SK-N-MC (cell line): Measurements from ENCODE around the gene RACGAP1.

ENCODE experiments used
- DNase-seq: peaks from one replicate; pipeline ENCODE4 v3.0.0-alpha.2; 2011; ENCODE audit warnings: low read depth, low spot score
- H3K27ac ChIP-seq: fragments of 200-600 bp; sonication (generic); 2 replicates; pipeline ENCODE4 v1.5.1; 2016; ENCODE audit warnings: mixed run types
- H3K36me3 ChIP-seq: fragments of 200-600 bp; sonication (generic); 2 replicates; pipeline ENCODE4 v1.6.1; 2017; ENCODE audit warnings: antibody characterized with exemption, low read length, mixed read lengths; ENCODE audit not compliant: insufficient read depth
- H3K4me3 ChIP-seq: fragments of 200-600 bp; sonication (generic); 2 replicates; pipeline ENCODE4 v1.5.1; 2016
- H3K9ac ChIP-seq: fragments of 200-600 bp; sonication (generic); 2 replicates; pipeline ENCODE4 v1.8.0; 2017; ENCODE audit warnings: mixed run types, mixed read lengths; ENCODE audit not compliant: insufficient read length
- H3K9me3 ChIP-seq: fragments of 200-600 bp; sonication (generic); 2 replicates; pipeline ENCODE4 v1.6.1; 2017; ENCODE audit warnings: low read depth, mild to moderate bottlenecking, antibody characterized with exemption, low read length, moderate library complexity, mixed read lengths
- EZH2 ChIP-seq: fragments of 200-600 bp; sonication (generic); IDR thresholded peaks from one replicate; pipeline ENCODE4 v1.6.1; 2017; ENCODE audit warnings: antibody characterized with exemption
- FOXP2 ChIP-seq: optimal IDR thresholded peaks from 2 replicates; pipeline ENCODE3; 2011; ENCODE audit warnings: mild to moderate bottlenecking, moderate library complexity; ENCODE audit not compliant: insufficient read depth; ENCODE audit errors: extremely low read length, control extremely low read depth
- POLR2AphosphoS5 ChIP-seq: IDR thresholded peaks from 2 replicates; pipeline ENCODE4 v1.6.1; 2012; ENCODE audit warnings: mild to moderate bottlenecking, low read depth, low read length, borderline replicate concordance

Gene RACGAP1

GRCh38 chr12:50057896-50058670, 32.8 kb upstream of the RACGAP1 start:
- Histone ChIP-seq H3K9ac (no peak overlapping the region), H3K27ac (no peak overlapping the region), H3K4me3 (peak overlapping the region; percentile 77), H3K36me3 (no peaks in the 10 kb centered on the region), H3K9me3 (no peaks in the 10 kb centered on the region)
- no peak for TF ChIP-seq POLR2AphosphoS5
- no peak for TF ChIP-seq FOXP2
- no peak for TF ChIP-seq EZH2
- no peak for DNase-seq

GRCh38 chr12:50057000-50057841, 31.9 kb upstream of the RACGAP1 start, which contains the start of gene ASIC1:
ASIC1 (plus strand) TSS chr12:50057596; CDS start chr12:50058767, 1,171 bp downstream.
- H3K9me3 ChIP-seq: no peaks in the 10 kb centered on the region
- no peak for DNase-seq
- H3K36me3 ChIP-seq: no peaks in the 10 kb centered on the region
- H3K9ac ChIP-seq: no peak within 1 kb of the TSS
- TF ChIP-seq POLR2AphosphoS5 (no peak), FOXP2 (no peak), EZH2 (no peak)
- peak within 1 kb of the TSS; percentile 77 for H3K4me3 ChIP-seq
- H3K27ac ChIP-seq: no peak within 1 kb of the TSS

- Histone ChIP-seq H3K36me3 (no peaks in the 10 kb centered on the region), H3K4me3 (peak overlapping the region; percentile 77), H3K9ac (no peak overlapping the region), H3K9me3 (no peaks in the 10 kb centered on the region), H3K27ac (no peak overlapping the region)
- TF ChIP-seq EZH2 (no peak), FOXP2 (no peak), POLR2AphosphoS5 (no peak)
- DNase-seq: no peak
These were observed 31.3 kb upstream of the RACGAP1 start for GRCh38 chr12:50056639-50056976.

GRCh38 chr12:50055831-50056638, 30.7 kb upstream of the RACGAP1 start:
- DNase-seq: no peak
- no peaks in the 10 kb centered on the region for H3K36me3 ChIP-seq
- no peak overlapping the region for H3K4me3 ChIP-seq
- TF ChIP-seq FOXP2 (no peak), POLR2AphosphoS5 (no peak), EZH2 (no peak)
- H3K9ac ChIP-seq: no peak overlapping the region
- no peak overlapping the region for H3K27ac ChIP-seq
- H3K9me3 ChIP-seq: no peaks in the 10 kb centered on the region

GRCh38 chr12:50053583-50053982, 28.3 kb upstream of the RACGAP1 start:
- Histone ChIP-seq H3K9ac (no peak overlapping the region), H3K9me3 (no peaks in the 10 kb centered on the region), H3K27ac (no peak overlapping the region), H3K36me3 (no peaks in the 10 kb centered on the region), H3K4me3 (no peak overlapping the region)
- no peak for DNase-seq
- no peak for TF ChIP-seq POLR2AphosphoS5

GRCh38 chr12:50052964-50053363, 27.7 kb upstream of the RACGAP1 start:
- Histone ChIP-seq H3K4me3 (no peak overlapping the region), H3K36me3 (no peaks in the 10 kb centered on the region), H3K9me3 (no peaks in the 10 kb centered on the region), H3K27ac (no peak overlapping the region), H3K9ac (no peak overlapping the region)
- TF ChIP-seq FOXP2: no peak
- DNase-seq: no peak

- Histone ChIP-seq H3K9ac (no peak overlapping the region), H3K9me3 (no peaks in the 10 kb centered on the region), H3K27ac (no peak overlapping the region), H3K4me3 (no peak overlapping the region), H3K36me3 (no peaks in the 10 kb centered on the region)
- no peak for TF ChIP-seq FOXP2
- TF ChIP-seq POLR2AphosphoS5: no peak
- TF ChIP-seq EZH2: no peak
- DNase-seq: no peak
These were observed 27.2 kb upstream of the RACGAP1 start for GRCh38 chr12:50052544-50052943.

GRCh38 chr12:50051101-50051806, 26.0 kb upstream of the RACGAP1 start:
- no peak for DNase-seq
- no peaks in the 10 kb centered on the region for H3K9me3 ChIP-seq
- H3K27ac ChIP-seq: no peak overlapping the region
- H3K4me3 ChIP-seq: no peak overlapping the region
- no peak for TF ChIP-seq EZH2
- no peak for TF ChIP-seq FOXP2
- no peak for TF ChIP-seq POLR2AphosphoS5
- H3K36me3 ChIP-seq: no peaks in the 10 kb centered on the region
- H3K9ac ChIP-seq: no peak overlapping the region
